Adipose tissue (tissue), 3 donors: ENCODE measurements around the gene KMT2B. TPM values are rescaled to one million over a fixed set of nuclear protein-coding genes. Genes with fewer than 3 reads are reported as not detected.

Source experiments
- H3K27ac ChIP-seq: one replicate; pipeline ENCODE4 v1.5.1; 2013; ENCODE audit warnings: low read depth, low read length
- WGBS, 3 donors: extraction: QIAGEN DNeasy Blood & Tissue Kit; methylation state at CpG; one replicate each; pipeline ENCODE4 v1.1.7; 2013; 5-methylcytosine and 5-hydroxymethylcytosine counted together
- polyA plus RNA-seq, 3 donors: library from polyadenylated mRNA; stranded (reverse); fragments of 200-250 nt; gene quantifications; one replicate each; pipeline ENCODE4 v1.2.3, GENCODE V29; 2013
- donor health status: healthy with polysubstance abuse.
- donor health status: Bipolar disorder and iron deficiency.
- donor health status: healthy.

Gene KMT2B
- polyA plus RNA-seq, 3 donors = 21.1 to 34.3 (median 29.4) TPM

DNA sequence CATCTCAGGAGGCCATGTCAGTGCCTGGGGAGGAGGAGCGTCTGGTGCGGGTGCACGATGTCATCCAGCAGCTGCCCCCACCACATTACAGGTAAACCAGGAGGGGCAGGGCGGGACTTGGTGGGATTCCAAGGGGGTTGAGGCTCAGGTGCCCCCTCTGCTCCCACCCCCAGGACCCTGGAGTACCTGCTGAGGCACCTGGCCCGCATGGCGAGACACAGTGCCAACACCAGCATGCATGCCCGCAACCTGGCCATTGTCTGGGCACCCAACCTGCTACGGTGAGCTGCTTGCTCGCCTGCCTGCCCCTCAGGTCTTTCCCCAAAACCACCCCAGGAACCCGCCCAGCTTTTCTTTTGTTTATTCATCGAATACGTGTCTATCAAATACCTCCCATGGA is 64.8 kb downstream of the KMT2B start:
- H3K27ac ChIP-seq = no peak overlapping the region
- 95 to 98% (median 96%) methylated on average over 11 to 12 of the region's 12 CpGs for WGBS, 3 donors

DNA sequence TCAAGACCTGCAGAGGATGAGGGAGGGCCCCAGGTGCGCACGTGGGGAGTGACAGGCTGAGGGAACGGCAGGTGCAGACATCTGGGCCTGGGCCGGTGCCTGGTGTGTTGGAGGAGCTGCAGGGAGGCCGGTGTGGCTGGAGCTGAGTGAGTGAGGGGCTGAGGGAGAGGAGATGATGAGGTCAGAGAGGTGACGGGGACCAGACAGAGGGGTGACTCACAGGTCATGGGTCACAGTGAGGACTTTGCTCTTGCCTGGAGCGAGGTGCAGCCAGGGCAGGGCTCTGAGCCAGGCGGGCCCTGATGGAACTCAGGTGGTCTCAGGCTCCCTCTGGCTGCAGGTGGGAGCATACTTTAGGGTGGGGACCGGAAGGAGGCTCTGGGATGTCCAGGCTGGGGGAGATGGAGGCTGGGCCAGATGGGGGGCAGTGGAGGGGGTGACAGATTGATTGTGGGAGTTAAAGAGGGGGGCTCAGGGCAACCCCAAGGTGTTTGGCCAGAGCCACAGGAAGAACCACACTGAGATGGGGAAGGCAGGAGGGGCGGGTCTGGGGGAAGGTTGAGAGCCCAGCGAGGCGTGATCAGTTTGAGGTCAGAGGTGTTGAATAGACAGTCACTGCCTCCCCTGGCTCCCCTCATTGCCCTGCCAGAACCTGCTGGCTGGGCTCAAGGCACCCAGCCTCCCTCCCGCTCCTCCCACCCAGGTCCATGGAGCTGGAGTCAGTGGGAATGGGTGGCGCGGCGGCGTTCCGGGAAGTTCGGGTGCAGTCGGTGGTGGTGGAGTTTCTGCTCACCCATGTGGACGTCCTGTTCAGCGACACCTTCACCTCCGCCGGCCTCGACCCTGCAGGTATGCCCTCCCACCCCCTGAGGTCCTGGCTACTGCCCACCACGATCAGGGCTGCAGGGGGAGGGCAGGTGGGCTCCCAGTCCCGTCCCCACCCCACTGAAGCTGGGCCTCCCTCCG is 65.9 kb downstream of the KMT2B start:
- no peak overlapping the region for H3K27ac ChIP-seq
- WGBS, 3 donors = 85 to 92% (median 89%) methylated on average over 16 to 28 of the region's 28 CpGs

GRCh38 chr19:35784503-35785338 is 66.9 kb downstream of the KMT2B start:
- no peak overlapping the region for H3K27ac ChIP-seq
- WGBS, 3 donors = 81 to 87% (median 86%) methylated on average over 26 to 45 of the region's 45 CpGs

DNA sequence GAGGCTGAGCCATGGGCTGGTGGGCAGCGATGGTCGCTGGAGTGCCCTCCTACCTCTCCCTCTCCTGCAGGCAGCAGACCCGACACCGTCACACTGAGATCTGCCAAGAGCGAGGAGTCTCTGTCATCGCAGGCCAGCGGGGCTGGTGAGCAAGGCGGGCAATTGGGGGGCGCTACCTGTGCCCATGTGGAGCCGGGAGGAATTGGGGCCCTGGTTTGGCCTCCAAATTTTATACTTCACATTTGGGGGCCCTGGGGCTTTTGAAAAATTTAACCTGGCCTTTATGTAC is 67.5 kb downstream of the KMT2B start:
- no peak overlapping the region for H3K27ac ChIP-seq
- WGBS, 3 donors = 90 to 94% (median 91%) methylated on average over 10 of the region's 10 CpGs

DNA sequence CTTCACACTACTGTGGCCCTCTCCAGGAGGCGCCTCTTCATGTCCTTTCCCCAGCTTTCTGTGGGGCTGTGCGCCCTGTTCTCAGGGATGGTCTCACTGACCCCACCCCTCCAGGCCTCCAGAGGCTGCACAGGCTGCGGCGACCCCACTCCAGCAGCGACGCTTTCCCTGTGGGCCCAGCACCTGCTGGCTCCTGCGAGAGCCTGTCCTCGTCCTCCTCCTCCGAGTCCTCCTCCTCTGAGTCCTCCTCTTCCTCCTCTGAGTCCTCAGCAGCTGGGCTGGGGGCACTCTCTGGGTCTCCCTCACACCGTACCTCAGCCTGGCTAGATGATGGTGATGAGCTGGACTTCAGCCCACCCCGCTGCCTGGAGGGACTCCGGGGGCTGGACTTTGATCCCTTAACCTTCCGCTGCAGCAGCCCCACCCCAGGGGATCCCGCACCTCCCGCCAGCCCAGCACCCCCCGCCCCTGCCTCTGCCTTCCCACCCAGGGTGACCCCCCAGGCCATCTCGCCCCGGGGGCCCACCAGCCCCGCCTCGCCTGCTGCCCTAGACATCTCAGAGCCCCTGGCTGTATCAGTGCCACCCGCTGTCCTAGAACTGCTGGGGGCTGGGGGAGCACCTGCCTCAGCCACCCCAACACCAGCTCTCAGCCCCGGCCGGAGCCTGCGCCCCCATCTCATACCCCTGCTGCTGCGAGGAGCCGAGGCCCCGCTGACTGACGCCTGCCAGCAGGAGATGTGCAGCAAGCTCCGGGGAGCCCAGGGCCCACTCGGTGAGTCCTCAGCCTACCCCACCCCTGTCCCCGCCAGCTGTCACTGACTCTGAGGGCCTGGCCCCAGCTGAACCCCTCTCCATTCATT is 68.7 kb downstream of the KMT2B start:
- WGBS, 3 donors = 87 to 91% (median 89%) methylated on average over 24 to 31 of the region's 31 CpGs
- no peak overlapping the region for H3K27ac ChIP-seq

GRCh38 chr19:35787227-35787799 is 69.5 kb downstream of the KMT2B start:
- 94 to 96% (median 96%) methylated on average over 12 to 15 of the region's 15 CpGs for WGBS, 3 donors
- no peak overlapping the region for H3K27ac ChIP-seq

Other genes with a start within 250 kb of the KMT2B start
- under 1 TPM in 2 of 3 donors, not detected in 1; 0.21 to 0.42 TPM for gene KRTDAP, start 227.5 kb upstream of the KMT2B start, polyA plus RNA-seq
- gene DMKN, start 204.4 kb upstream of the KMT2B start, polyA plus RNA-seq = 10 to 100 TPM in 2 of 3 donors, 1 to 10 TPM in 1; 6.8 to 74.3 (median 15.3) TPM
- gene SBSN, start 189.7 kb upstream of the KMT2B start, polyA plus RNA-seq = 1 to 10 TPM in 1 of 3 donors, under 1 TPM in 1, not detected in 1; 0.15 to 1.5 TPM
- gene GAPDHS, start 184.5 kb upstream of the KMT2B start, polyA plus RNA-seq = not detected
- 100 to 1,000 TPM in 2 of 3 donors, 10 to 100 TPM in 1; 86.7 to 140 (median 107) TPM for gene TMEM147, start 172.4 kb upstream of the KMT2B start, polyA plus RNA-seq
- 10 to 100 TPM in 1 of 3 donors, 1 to 10 TPM in 2; 1.2 to 74.4 (median 2.9) TPM for gene ATP4A, start 154.3 kb upstream of the KMT2B start, polyA plus RNA-seq
- not detected for gene PMIS2, start 131.8 kb upstream of the KMT2B start, polyA plus RNA-seq
- 1 to 10 TPM; 4.6 to 6.3 (median 6.0) TPM for gene HAUS5, start 105.3 kb upstream of the KMT2B start, polyA plus RNA-seq
- gene RBM42, start 89.0 kb upstream of the KMT2B start, polyA plus RNA-seq = 10 to 100 TPM; 28.5 to 56.7 (median 48.9) TPM
- gene ETV2, start 76.3 kb upstream of the KMT2B start, polyA plus RNA-seq = 1 to 10 TPM in 2 of 3 donors, under 1 TPM in 1; 0.79 to 3.8 (median 1.7) TPM
- 100 to 1,000 TPM; 454 to 932 (median 759) TPM for gene COX6B1, start 69.7 kb upstream of the KMT2B start, polyA plus RNA-seq
- gene UPK1A, start 51.5 kb upstream of the KMT2B start, polyA plus RNA-seq = under 1 TPM in 2 of 3 donors, not detected in 1; 0.05 to 0.07 TPM
- under 1 TPM in 2 of 3 donors, not detected in 1; 0.07 to 0.12 TPM for gene ZBTB32, start 13.4 kb upstream of the KMT2B start, polyA plus RNA-seq
- gene IGFLR1, start 24.4 kb downstream of the KMT2B start, polyA plus RNA-seq = 10 to 100 TPM; 17.4 to 30.4 (median 19.8) TPM
- gene U2AF1L4, start 27.4 kb downstream of the KMT2B start, polyA plus RNA-seq = 10 to 100 TPM; 13.2 to 30.3 (median 28.8) TPM
- gene PSENEN, start 27.6 kb downstream of the KMT2B start, polyA plus RNA-seq = 10 to 100 TPM; 37.2 to 57.2 (median 49.9) TPM
- 10 to 100 TPM in 2 of 3 donors, 1 to 10 TPM in 1; 8.9 to 20.9 (median 15.3) TPM for gene LIN37, start 30.6 kb downstream of the KMT2B start, polyA plus RNA-seq
- gene HSPB6, start 39.0 kb downstream of the KMT2B start, polyA plus RNA-seq = 100 to 1,000 TPM in 2 of 3 donors, 10 to 100 TPM in 1; 63.3 to 608 (median 552) TPM
- 10 to 100 TPM in 1 of 3 donors, 1 to 10 TPM in 2; 5.4 to 10.6 (median 6.9) TPM for gene PROSER3, start 40.2 kb downstream of the KMT2B start, polyA plus RNA-seq
- 1 to 10 TPM; 6.0 to 9.4 (median 6.3) TPM for gene ARHGAP33, start 57.6 kb downstream of the KMT2B start, polyA plus RNA-seq
- gene PRODH2, start 94.8 kb downstream of the KMT2B start, polyA plus RNA-seq = 1 to 10 TPM in 1 of 3 donors, not detected in 2; 2.2 TPM
- gene NPHS1, start 134.5 kb downstream of the KMT2B start, polyA plus RNA-seq = 10 to 100 TPM in 1 of 3 donors, under 1 TPM in 1, not detected in 1; 0.42 to 13.6 TPM
- 10 to 100 TPM in 1 of 3 donors, under 1 TPM in 1, not detected in 1; 0.22 to 48.3 TPM for gene KIRREL2, start 138.9 kb downstream of the KMT2B start, polyA plus RNA-seq
- 10 to 100 TPM in 1 of 3 donors, 1 to 10 TPM in 2; 3.0 to 33.6 (median 6.4) TPM for gene APLP1, start 150.6 kb downstream of the KMT2B start, polyA plus RNA-seq
- gene NFKBID, start 182.5 kb downstream of the KMT2B start, polyA plus RNA-seq = 10 to 100 TPM in 2 of 3 donors, 1 to 10 TPM in 1; 3.7 to 13.0 (median 10.5) TPM
- 10 to 100 TPM in 1 of 3 donors, 1 to 10 TPM in 2; 4.1 to 21.1 (median 6.6) TPM for gene HCST, start 184.5 kb downstream of the KMT2B start, polyA plus RNA-seq
- gene TYROBP, start 190.3 kb downstream of the KMT2B start, polyA plus RNA-seq = 100 to 1,000 TPM in 2 of 3 donors, 10 to 100 TPM in 1; 23.7 to 207 (median 194) TPM
- 1 to 10 TPM; 5.8 to 6.7 (median 6.0) TPM for gene LRFN3, start 218.4 kb downstream of the KMT2B start, polyA plus RNA-seq